WTC11 (cell line): ENCODE data around the gene BMS1. TPM values are rescaled to one million over a fixed set of nuclear protein-coding genes. Genes with fewer than 3 reads are reported as not detected.

Source experiments
- ATF1 ChIP-seq: sonication (generic); formaldehyde crosslinking; IDR thresholded peaks from 2 replicates; pipeline ENCODE4 v1.8.1; 2023; ENCODE audit warnings: mild to moderate bottlenecking, moderate library complexity, missing genetic modification reagents
- CBFB ChIP-seq: sonication (generic); formaldehyde crosslinking; IDR thresholded peaks from 2 replicates; pipeline ENCODE4 v1.8.1; 2022; ENCODE audit warnings: mild to moderate bottlenecking, low read depth, missing genetic modification reagents
- CREB1 ChIP-seq: sonication (generic); formaldehyde crosslinking; IDR thresholded peaks from 2 replicates; pipeline ENCODE4 v1.8.0; 2023; ENCODE audit warnings: mild to moderate bottlenecking, missing genetic modification reagents
- CREM ChIP-seq: sonication (generic); formaldehyde crosslinking; IDR thresholded peaks from 2 replicates; pipeline ENCODE4 v1.8.1; 2022; ENCODE audit warnings: mild to moderate bottlenecking, missing genetic modification reagents, moderate library complexity
- ESRRA ChIP-seq: sonication (generic); formaldehyde crosslinking; IDR thresholded peaks from 2 replicates; pipeline ENCODE4 v1.8.1; 2022; ENCODE audit warnings: mild to moderate bottlenecking, missing genetic modification reagents, borderline replicate concordance
- FOXK1 ChIP-seq: sonication (generic); formaldehyde crosslinking; IDR thresholded peaks from 2 replicates; pipeline ENCODE4 v1.8.0; 2022; ENCODE audit warnings: mild to moderate bottlenecking, moderate library complexity, missing genetic modification reagents
- GABPB1 ChIP-seq: sonication (generic); formaldehyde crosslinking; IDR thresholded peaks from 2 replicates; pipeline ENCODE4 v1.8.1; 2023; ENCODE audit warnings: mild to moderate bottlenecking, missing genetic modification reagents
- GRHL2 ChIP-seq: fragments of 250-450 bp; sonication (Bioruptor Pico); IDR thresholded peaks from 2 replicates; pipeline ENCODE4 v1.8.0; 2022; ENCODE audit warnings: mild to moderate bottlenecking, moderate library complexity; ENCODE audit not compliant: insufficient replicate concordance, severe bottlenecking
- GTF2I ChIP-seq: fragments of 250-450 bp; sonication (Bioruptor Pico); conservative IDR thresholded peaks from 2 replicates; pipeline ENCODE4 v1.4.0; 2021; ENCODE audit warnings: mild to moderate bottlenecking
- HMGA2 ChIP-seq: fragments of 250-450 bp; sonication (Bioruptor Pico); IDR thresholded peaks from 2 replicates; pipeline ENCODE4 v1.4.0; 2021; ENCODE audit warnings: mild to moderate bottlenecking, moderate library complexity
- JAZF1 ChIP-seq: fragments of 250-450 bp; sonication (Bioruptor Pico); IDR thresholded peaks from 2 replicates; pipeline ENCODE4 v1.9.0; 2021; ENCODE audit warnings: moderate library complexity, mild to moderate bottlenecking, inconsistent platforms
- NR2C2 ChIP-seq: sonication (generic); formaldehyde crosslinking; IDR thresholded peaks from 2 replicates; pipeline ENCODE4 v1.8.0; 2022; ENCODE audit warnings: mild to moderate bottlenecking, missing genetic modification reagents
- RELA ChIP-seq: sonication (generic); formaldehyde crosslinking; IDR thresholded peaks from 2 replicates; pipeline ENCODE4 v1.8.1; 2022; ENCODE audit warnings: missing genetic modification reagents, mild to moderate bottlenecking, borderline replicate concordance
- RORB ChIP-seq: fragments of 250-450 bp; sonication (Bioruptor Pico); IDR thresholded peaks from 2 replicates; pipeline ENCODE4 v1.9.0; 2021; ENCODE audit warnings: mild to moderate bottlenecking
- SMAD3 ChIP-seq: sonication (generic); formaldehyde crosslinking; IDR thresholded peaks from 2 replicates; pipeline ENCODE4 v1.8.0; 2022; ENCODE audit warnings: missing genetic modification reagents, mild to moderate bottlenecking, borderline replicate concordance
- TEAD4 ChIP-seq: sonication (generic); formaldehyde crosslinking; IDR thresholded peaks from 2 replicates; pipeline ENCODE4 v1.8.0; 2022; ENCODE audit warnings: mild to moderate bottlenecking, missing genetic modification reagents
- ZBTB21 ChIP-seq: sonication (generic); formaldehyde crosslinking; IDR thresholded peaks from 2 replicates; pipeline ENCODE4 v1.8.1; 2023; ENCODE audit warnings: mild to moderate bottlenecking, missing genetic modification reagents, borderline replicate concordance
- ZNF416 ChIP-seq: fragments of 250-450 bp; sonication (Bioruptor Pico); IDR thresholded peaks from 2 replicates; pipeline ENCODE4 v1.9.0; 2021; ENCODE audit warnings: mild to moderate bottlenecking, inconsistent platforms
- ZNF671 ChIP-seq: fragments of 250-450 bp; sonication (Bioruptor Pico); IDR thresholded peaks from 2 replicates; pipeline ENCODE4 v1.8.0; 2021; ENCODE audit warnings: mild to moderate bottlenecking
- total RNA-seq: library from RNA; stranded (reverse); gene quantifications from 3 replicates; pipeline ENCODE4 v1.2.3, GENCODE V29; 2021
- TF ChIP-seq, protein P1 (sequence below): sonication (generic); formaldehyde crosslinking; IDR thresholded peaks from 2 replicates; pipeline ENCODE4 v1.8.1; 2023; ENCODE audit warnings: mild to moderate bottlenecking, moderate library complexity, missing genetic modification reagents
- TF ChIP-seq, protein P2 (sequence below): sonication (generic); formaldehyde crosslinking; IDR thresholded peaks from 2 replicates; pipeline ENCODE4 v1.8.0; 2023; ENCODE audit warnings: mild to moderate bottlenecking, missing genetic modification reagents
- TF ChIP-seq, protein P3 (sequence below): sonication (generic); formaldehyde crosslinking; IDR thresholded peaks from 2 replicates; pipeline ENCODE4 v1.8.1; 2023; ENCODE audit warnings: mild to moderate bottlenecking, missing genetic modification reagents
- TF ChIP-seq, protein P4 (sequence below): sonication (generic); formaldehyde crosslinking; IDR thresholded peaks from 2 replicates; pipeline ENCODE4 v1.8.1; 2023; ENCODE audit warnings: mild to moderate bottlenecking, missing genetic modification reagents, borderline replicate concordance
- TF ChIP-seq, protein P5 (sequence below): sonication (generic); formaldehyde crosslinking; IDR thresholded peaks from 2 replicates; pipeline ENCODE4 v1.8.1; 2022; ENCODE audit warnings: mild to moderate bottlenecking, moderate library complexity, missing genetic modification reagents
- TF ChIP-seq, protein P6 (sequence below): sonication (generic); formaldehyde crosslinking; IDR thresholded peaks from 2 replicates; pipeline ENCODE4 v1.8.0; 2022; ENCODE audit warnings: mild to moderate bottlenecking, missing genetic modification reagents
- TF ChIP-seq, protein P7 (sequence below): fragments of 250-450 bp; sonication (Bioruptor Pico); IDR thresholded peaks from 2 replicates; pipeline ENCODE4 v1.9.0; 2021; ENCODE audit warnings: mild to moderate bottlenecking
- TF ChIP-seq, protein P8 (sequence below): sonication (generic); formaldehyde crosslinking; IDR thresholded peaks from 2 replicates; pipeline ENCODE4 v1.8.0; 2022; ENCODE audit warnings: mild to moderate bottlenecking, missing genetic modification reagents

The BMS1 gene
- total RNA-seq, 1 experiment from 2014 or later, result 37.7 TPM

DNA sequence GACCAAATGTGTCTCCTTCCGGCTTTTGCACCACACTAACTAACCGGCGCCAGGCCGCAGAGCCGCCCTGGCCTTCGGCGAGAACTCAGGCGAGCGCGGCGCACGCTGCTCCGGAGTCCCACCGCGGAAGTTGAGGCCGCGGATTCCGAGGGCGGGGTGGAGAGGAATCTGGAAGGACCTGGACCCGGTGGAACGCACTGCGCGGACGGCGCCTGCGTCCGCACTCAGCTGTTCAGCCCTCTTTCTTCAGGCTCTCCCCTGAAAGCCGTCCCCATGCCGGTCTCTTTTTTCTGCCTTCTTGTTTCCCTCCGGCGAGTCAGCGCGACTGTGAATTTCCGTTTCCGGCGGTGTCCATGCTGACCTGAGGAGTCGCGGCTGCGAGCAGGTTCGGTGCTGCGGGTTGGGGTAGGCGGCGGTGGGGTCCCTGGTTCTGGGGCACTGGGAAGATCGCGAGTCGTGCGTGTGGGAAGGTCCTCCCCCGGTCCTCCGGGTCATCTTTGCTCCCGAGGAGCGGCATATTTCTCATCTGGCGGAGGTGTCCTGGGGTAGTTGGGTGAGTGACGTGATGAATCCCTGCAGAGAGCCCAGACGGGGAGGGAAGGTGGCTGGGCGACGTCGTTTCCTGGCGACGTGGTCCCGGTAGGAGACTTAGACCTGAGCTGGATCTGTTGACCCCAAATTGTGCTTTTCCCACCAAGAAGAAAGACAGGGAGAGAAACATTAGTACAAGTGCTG is at the start of gene BMS1 (continued):
- TF ChIP-seq GTF2I (CRISPR knock-in tag), result 0 out of 2 replicates have a peak, but pooled peaks have one; percentile 3
- TF ChIP-seq, protein P1, sequence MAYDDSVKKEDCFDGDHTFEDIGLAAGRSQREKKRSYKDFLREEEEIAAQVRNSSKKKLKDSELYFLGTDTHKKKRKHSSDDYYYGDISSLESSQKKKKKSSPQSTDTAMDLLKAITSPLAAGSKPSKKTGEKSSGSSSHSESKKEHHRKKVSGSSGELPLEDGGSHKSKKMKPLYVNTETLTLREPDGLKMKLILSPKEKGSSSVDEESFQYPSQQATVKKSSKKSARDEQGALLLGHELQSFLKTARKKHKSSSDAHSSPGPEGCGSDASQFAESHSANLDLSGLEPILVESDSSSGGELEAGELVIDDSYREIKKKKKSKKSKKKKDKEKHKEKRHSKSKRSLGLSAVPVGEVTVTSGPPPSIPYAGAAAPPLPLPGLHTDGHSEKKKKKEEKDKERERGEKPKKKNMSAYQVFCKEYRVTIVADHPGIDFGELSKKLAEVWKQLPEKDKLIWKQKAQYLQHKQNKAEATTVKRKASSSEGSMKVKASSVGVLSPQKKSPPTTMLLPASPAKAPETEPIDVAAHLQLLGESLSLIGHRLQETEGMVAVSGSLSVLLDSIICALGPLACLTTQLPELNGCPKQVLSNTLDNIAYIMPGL (CRISPR knock-in tag), result peak; percentile 57; the same call in 1 of the 2 replicates
- no peak for TF ChIP-seq RORB
- TF ChIP-seq, protein P2, sequence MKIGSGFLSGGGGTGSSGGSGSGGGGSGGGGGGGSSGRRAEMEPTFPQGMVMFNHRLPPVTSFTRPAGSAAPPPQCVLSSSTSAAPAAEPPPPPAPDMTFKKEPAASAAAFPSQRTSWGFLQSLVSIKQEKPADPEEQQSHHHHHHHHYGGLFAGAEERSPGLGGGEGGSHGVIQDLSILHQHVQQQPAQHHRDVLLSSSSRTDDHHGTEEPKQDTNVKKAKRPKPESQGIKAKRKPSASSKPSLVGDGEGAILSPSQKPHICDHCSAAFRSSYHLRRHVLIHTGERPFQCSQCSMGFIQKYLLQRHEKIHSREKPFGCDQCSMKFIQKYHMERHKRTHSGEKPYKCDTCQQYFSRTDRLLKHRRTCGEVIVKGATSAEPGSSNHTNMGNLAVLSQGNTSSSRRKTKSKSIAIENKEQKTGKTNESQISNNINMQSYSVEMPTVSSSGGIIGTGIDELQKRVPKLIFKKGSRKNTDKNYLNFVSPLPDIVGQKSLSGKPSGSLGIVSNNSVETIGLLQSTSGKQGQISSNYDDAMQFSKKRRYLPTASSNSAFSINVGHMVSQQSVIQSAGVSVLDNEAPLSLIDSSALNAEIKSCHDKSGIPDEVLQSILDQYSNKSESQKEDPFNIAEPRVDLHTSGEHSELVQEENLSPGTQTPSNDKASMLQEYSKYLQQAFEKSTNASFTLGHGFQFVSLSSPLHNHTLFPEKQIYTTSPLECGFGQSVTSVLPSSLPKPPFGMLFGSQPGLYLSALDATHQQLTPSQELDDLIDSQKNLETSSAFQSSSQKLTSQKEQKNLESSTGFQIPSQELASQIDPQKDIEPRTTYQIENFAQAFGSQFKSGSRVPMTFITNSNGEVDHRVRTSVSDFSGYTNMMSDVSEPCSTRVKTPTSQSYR (CRISPR knock-in tag), result 0 out of 2 replicates have a peak, but pooled peaks have one; percentile 32
- TF ChIP-seq, protein P3, sequence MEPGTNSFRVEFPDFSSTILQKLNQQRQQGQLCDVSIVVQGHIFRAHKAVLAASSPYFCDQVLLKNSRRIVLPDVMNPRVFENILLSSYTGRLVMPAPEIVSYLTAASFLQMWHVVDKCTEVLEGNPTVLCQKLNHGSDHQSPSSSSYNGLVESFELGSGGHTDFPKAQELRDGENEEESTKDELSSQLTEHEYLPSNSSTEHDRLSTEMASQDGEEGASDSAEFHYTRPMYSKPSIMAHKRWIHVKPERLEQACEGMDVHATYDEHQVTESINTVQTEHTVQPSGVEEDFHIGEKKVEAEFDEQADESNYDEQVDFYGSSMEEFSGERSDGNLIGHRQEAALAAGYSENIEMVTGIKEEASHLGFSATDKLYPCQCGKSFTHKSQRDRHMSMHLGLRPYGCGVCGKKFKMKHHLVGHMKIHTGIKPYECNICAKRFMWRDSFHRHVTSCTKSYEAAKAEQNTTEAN, result peak; percentile 65; the same call in 1 of the 2 replicates
- TF ChIP-seq GABPB1 (CRISPR knock-in tag), result peak; percentile 94
- TF ChIP-seq, protein P4, sequence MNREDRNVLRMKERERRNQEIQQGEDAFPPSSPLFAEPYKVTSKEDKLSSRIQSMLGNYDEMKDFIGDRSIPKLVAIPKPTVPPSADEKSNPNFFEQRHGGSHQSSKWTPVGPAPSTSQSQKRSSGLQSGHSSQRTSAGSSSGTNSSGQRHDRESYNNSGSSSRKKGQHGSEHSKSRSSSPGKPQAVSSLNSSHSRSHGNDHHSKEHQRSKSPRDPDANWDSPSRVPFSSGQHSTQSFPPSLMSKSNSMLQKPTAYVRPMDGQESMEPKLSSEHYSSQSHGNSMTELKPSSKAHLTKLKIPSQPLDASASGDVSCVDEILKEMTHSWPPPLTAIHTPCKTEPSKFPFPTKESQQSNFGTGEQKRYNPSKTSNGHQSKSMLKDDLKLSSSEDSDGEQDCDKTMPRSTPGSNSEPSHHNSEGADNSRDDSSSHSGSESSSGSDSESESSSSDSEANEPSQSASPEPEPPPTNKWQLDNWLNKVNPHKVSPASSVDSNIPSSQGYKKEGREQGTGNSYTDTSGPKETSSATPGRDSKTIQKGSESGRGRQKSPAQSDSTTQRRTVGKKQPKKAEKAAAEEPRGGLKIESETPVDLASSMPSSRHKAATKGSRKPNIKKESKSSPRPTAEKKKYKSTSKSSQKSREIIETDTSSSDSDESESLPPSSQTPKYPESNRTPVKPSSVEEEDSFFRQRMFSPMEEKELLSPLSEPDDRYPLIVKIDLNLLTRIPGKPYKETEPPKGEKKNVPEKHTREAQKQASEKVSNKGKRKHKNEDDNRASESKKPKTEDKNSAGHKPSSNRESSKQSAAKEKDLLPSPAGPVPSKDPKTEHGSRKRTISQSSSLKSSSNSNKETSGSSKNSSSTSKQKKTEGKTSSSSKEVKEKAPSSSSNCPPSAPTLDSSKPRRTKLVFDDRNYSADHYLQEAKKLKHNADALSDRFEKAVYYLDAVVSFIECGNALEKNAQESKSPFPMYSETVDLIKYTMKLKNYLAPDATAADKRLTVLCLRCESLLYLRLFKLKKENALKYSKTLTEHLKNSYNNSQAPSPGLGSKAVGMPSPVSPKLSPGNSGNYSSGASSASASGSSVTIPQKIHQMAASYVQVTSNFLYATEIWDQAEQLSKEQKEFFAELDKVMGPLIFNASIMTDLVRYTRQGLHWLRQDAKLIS (CRISPR knock-in tag), result 0 out of 2 replicates have a peak, but pooled peaks have one; percentile 80
- peak; percentile 45 for TF ChIP-seq HMGA2 (CRISPR knock-in tag)
- no peak for TF ChIP-seq JAZF1
- peak; percentile 88 for TF ChIP-seq FOXK1
- TF ChIP-seq, protein P5, sequence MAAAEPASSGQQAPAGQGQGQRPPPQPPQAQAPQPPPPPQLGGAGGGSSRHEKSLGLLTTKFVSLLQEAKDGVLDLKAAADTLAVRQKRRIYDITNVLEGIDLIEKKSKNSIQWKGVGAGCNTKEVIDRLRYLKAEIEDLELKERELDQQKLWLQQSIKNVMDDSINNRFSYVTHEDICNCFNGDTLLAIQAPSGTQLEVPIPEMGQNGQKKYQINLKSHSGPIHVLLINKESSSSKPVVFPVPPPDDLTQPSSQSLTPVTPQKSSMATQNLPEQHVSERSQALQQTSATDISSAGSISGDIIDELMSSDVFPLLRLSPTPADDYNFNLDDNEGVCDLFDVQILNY (CRISPR knock-in tag), result peak; percentile 47; the same call in 1 of the 2 replicates
- TF ChIP-seq ZNF416 (CRISPR knock-in tag), result 0 out of 2 replicates have a peak, but pooled peaks have one; percentile 35
- TF ChIP-seq RELA (CRISPR knock-in tag), result no peak
- peak; percentile 73 for TF ChIP-seq TEAD4 (CRISPR knock-in tag)
- TF ChIP-seq CREB1 (CRISPR knock-in tag), result no peak
- TF ChIP-seq, protein P6, sequence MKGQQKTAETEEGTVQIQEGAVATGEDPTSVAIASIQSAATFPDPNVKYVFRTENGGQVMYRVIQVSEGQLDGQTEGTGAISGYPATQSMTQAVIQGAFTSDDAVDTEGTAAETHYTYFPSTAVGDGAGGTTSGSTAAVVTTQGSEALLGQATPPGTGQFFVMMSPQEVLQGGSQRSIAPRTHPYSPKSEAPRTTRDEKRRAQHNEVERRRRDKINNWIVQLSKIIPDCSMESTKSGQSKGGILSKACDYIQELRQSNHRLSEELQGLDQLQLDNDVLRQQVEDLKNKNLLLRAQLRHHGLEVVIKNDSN (CRISPR knock-in tag), result peak; percentile 67
- peak; percentile 51; the same call in 1 of the 2 replicates for TF ChIP-seq NR2C2 (CRISPR knock-in tag)
- TF ChIP-seq, protein P7, sequence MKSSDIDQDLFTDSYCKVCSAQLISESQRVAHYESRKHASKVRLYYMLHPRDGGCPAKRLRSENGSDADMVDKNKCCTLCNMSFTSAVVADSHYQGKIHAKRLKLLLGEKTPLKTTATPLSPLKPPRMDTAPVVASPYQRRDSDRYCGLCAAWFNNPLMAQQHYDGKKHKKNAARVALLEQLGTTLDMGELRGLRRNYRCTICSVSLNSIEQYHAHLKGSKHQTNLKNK (CRISPR knock-in tag), result no peak
- no peak for TF ChIP-seq ATF1
- TF ChIP-seq SMAD3, result 0 out of 2 replicates have a peak, but pooled peaks have one; percentile 22
- TF ChIP-seq GRHL2, result no peak
- TF ChIP-seq, protein P8, sequence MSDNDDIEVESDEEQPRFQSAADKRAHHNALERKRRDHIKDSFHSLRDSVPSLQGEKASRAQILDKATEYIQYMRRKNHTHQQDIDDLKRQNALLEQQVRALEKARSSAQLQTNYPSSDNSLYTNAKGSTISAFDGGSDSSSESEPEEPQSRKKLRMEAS (CRISPR knock-in tag), result peak; percentile 88
- TF ChIP-seq ZNF671, result no peak
- TF ChIP-seq ESRRA (CRISPR knock-in tag), result no peak
- no peak for TF ChIP-seq ZBTB21 (CRISPR knock-in tag)
- 0 out of 2 replicates have a peak, but pooled peaks have one; percentile 52 for TF ChIP-seq CBFB
- peak; percentile 65; the same call in 1 of the 2 replicates for TF ChIP-seq CREM (CRISPR knock-in tag)
